IMR-90 (cell line): ENCODE results near the gene EIF4G3. TPM values are rescaled to one million over a fixed set of nuclear protein-coding genes. Genes with fewer than 3 reads are reported as not detected.

Source experiments
- ATAC-seq: fragments of 200-7000 bp; cut with Tn5 transposase; 2 replicates; pipeline ENCODE4 v1.9.1; 2020; ENCODE audit warnings: low read depth, mild to moderate bottlenecking, moderate library complexity
- BruUV-seq: library from RNA; stranded (reverse); fragments of 400-500 nt; replicated peaks from 2 replicates; lab custom pipeline; 2021; lab: Mats Ljungman, UMichigan
- CTCF ChIA-PET: fragments of 300-600 bp; formaldehyde crosslinking; extraction: SDS; loops from one replicate; lab custom pipeline; 2021; ENCODE audit warnings: antibody characterized with exemption; lab: Yijun Ruan, JAX
- POLR2A ChIA-PET: fragments of 300-600 bp; sonication (Branson Sonifier 250); formaldehyde crosslinking; loops from one replicate; lab custom pipeline; 2022; ENCODE audit warnings: antibody characterized with exemption; ENCODE audit not compliant: unreplicated experiment; lab: Charles Lee
- DNase-seq: peaks from one replicate; pipeline ENCODE4 v3.0.0; 2013
- H2AFZ ChIP-seq: replicated peaks from 2 replicates; pipeline ENCODE3; 2013; ENCODE audit warnings: low read length, mild to moderate bottlenecking; ENCODE audit not compliant: poor library complexity
- H2AK5ac ChIP-seq: 2 replicates; pipeline ENCODE4 v1.6.1; 2013; ENCODE audit warnings: low read depth, low read length, inconsistent platforms
- H2AK9ac ChIP-seq: replicated peaks from 2 replicates; pipeline ENCODE3; 2013; ENCODE audit warnings: mild to moderate bottlenecking, low read depth, low read length, moderate library complexity; ENCODE audit not compliant: poor library complexity
- H2BK120ac ChIP-seq: 2 replicates; pipeline ENCODE4 v1.6.1; 2013; ENCODE audit warnings: low read depth, low read length, inconsistent platforms
- H2BK15ac ChIP-seq: 3 replicates; pipeline ENCODE4 v1.6.1; 2013; ENCODE audit warnings: low read depth, low read length, inconsistent platforms
- H2BK20ac ChIP-seq: 2 replicates; pipeline ENCODE4 v1.6.1; 2013; ENCODE audit warnings: low read depth, mild to moderate bottlenecking, inconsistent platforms, low read length, moderate library complexity
- H2BK5ac ChIP-seq: 2 replicates; pipeline ENCODE4 v1.6.1; 2013; ENCODE audit warnings: mild to moderate bottlenecking, low read depth, low read length, inconsistent platforms; ENCODE audit not compliant: poor library complexity, severe bottlenecking
- H3K14ac ChIP-seq: replicated peaks from 2 replicates; pipeline ENCODE4 v1.6.1; 2013; ENCODE audit warnings: low read depth, low read length, inconsistent platforms
- H3K18ac ChIP-seq: 2 replicates; pipeline ENCODE4 v1.6.1; 2013; ENCODE audit warnings: low read depth, low read length, control low read depth
- H3K23ac ChIP-seq: 2 replicates; pipeline ENCODE4 v1.6.1; 2013; ENCODE audit warnings: low read depth, low read length, inconsistent platforms
- H3K27ac ChIP-seq: 2 replicates; pipeline ENCODE4 v1.5.1; 2013; ENCODE audit warnings: mild to moderate bottlenecking, control low read depth, low read length; ENCODE audit not compliant: insufficient read depth
- H3K27me3 ChIP-seq: 2 replicates; pipeline ENCODE4 v1.6.1; 2013; ENCODE audit warnings: low read length; ENCODE audit not compliant: control insufficient read depth, insufficient read depth
- H3K36me3 ChIP-seq: 2 replicates; pipeline ENCODE4 v1.6.1; 2013; ENCODE audit warnings: low read length, mixed read lengths; ENCODE audit not compliant: control insufficient read depth, insufficient read depth
- H3K4ac ChIP-seq: 2 replicates; pipeline ENCODE4 v1.6.1; 2013; ENCODE audit warnings: low read depth, low read length, inconsistent platforms
- H3K4me1 ChIP-seq: 2 replicates; pipeline ENCODE4 v1.6.1; 2013; ENCODE audit warnings: low read length, mixed read lengths; ENCODE audit not compliant: control insufficient read depth, insufficient read depth
- H3K4me2 ChIP-seq: 2 replicates; pipeline ENCODE4 v1.6.1; 2013; ENCODE audit warnings: low read depth, mild to moderate bottlenecking, control low read depth, low read length, moderate library complexity
- H3K4me3 ChIP-seq: 2 replicates; pipeline ENCODE4 v1.5.1; 2013; ENCODE audit warnings: low read depth, mild to moderate bottlenecking, control low read depth, low read length, moderate library complexity; ENCODE audit not compliant: insufficient read depth
- H3K56ac ChIP-seq: 2 replicates; pipeline ENCODE4 v1.6.1; 2013; ENCODE audit warnings: low read length, inconsistent platforms; ENCODE audit not compliant: insufficient read depth; ENCODE audit errors: extremely low read depth
- H3K79me1 ChIP-seq, 2 experiments: 2 replicates each; pipeline ENCODE4 v1.6.1; 2013; ENCODE audit warnings: low read length in 2 of 2, inconsistent platforms in 1 of 2, low read depth in 1 of 2
- H3K9ac ChIP-seq: 2 replicates; pipeline ENCODE4 v1.6.1; 2013; ENCODE audit warnings: low read depth, low read length, control low read depth
- H3K9me1 ChIP-seq: 2 replicates; pipeline ENCODE4 v1.6.1; 2013; ENCODE audit warnings: low read length, inconsistent platforms; ENCODE audit not compliant: insufficient read depth
- H3K9me3 ChIP-seq: 2 replicates; pipeline ENCODE4 v1.6.1; 2013; ENCODE audit warnings: low read length; ENCODE audit not compliant: control insufficient read depth, insufficient read depth
- H4K20me1 ChIP-seq: 2 replicates; pipeline ENCODE4 v1.6.1; 2013; ENCODE audit warnings: low read length, inconsistent platforms; ENCODE audit not compliant: insufficient read depth
- H4K5ac ChIP-seq: 2 replicates; pipeline ENCODE4 v1.6.1; 2013; ENCODE audit warnings: mild to moderate bottlenecking, low read depth, low read length, control low read depth
- H4K8ac ChIP-seq, 2 experiments: 2 replicates each; pipeline ENCODE4 v1.6.1; 2013; ENCODE audit warnings: low read depth in 2 of 2, low read length in 2 of 2, control low read depth in 1 of 2, inconsistent platforms in 1 of 2
- H4K91ac ChIP-seq: 2 replicates; pipeline ENCODE4 v1.6.1; 2013; ENCODE audit warnings: low read depth, low read length, inconsistent platforms; ENCODE audit not compliant: insufficient read depth
- BHLHE40 ChIP-seq: fragments of 150-350 bp; IDR thresholded peaks from 2 replicates; pipeline ENCODE4 v1.6.1; 2016; ENCODE audit warnings: mild to moderate bottlenecking, low read depth, low read length
- CEBPB ChIP-seq: IDR thresholded peaks from 2 replicates; pipeline ENCODE4 v1.6.1; 2012; ENCODE audit warnings: low read depth, low read length, improper control_type of control experiment
- FOS ChIP-seq: fragments of 150-350 bp; IDR thresholded peaks from 2 replicates; pipeline ENCODE4 v1.6.1; 2016; ENCODE audit warnings: low read depth, low read length
- RCOR1 ChIP-seq: IDR thresholded peaks from 2 replicates; pipeline ENCODE4 v1.6.1; 2012; ENCODE audit warnings: mild to moderate bottlenecking, low read length, improper control_type of control experiment; ENCODE audit not compliant: insufficient replicate concordance
- RFX5 ChIP-seq: IDR thresholded peaks from 2 replicates; pipeline ENCODE4 v1.8.0; 2012; ENCODE audit warnings: low read depth, mild to moderate bottlenecking, low read length, moderate library complexity
- SMC3 ChIP-seq: fragments of 150-350 bp; IDR thresholded peaks from 2 replicates; pipeline ENCODE4 v1.6.1; 2016; ENCODE audit warnings: low read depth, mild to moderate bottlenecking, antibody characterized with exemption, low read length, moderate library complexity
- WGBS, 2 experiments: methylation state at CpG; one replicate each; pipeline versions ENCODE4 v1.1.5 to v1.1.7; 2013; ENCODE audit warnings: missing lambda C conversion rate in 2 of 2; ENCODE audit not compliant: insufficient read length in 1 of 2; ENCODE audit errors: extremely low coverage in 2 of 2; 5-methylcytosine and 5-hydroxymethylcytosine counted together
- dilution Hi-C: fragments of 300-500 bp; cut with HindIII; formaldehyde crosslinking; loops from one replicate; pipeline ENCODE4 v1.14.3; 2018; ENCODE audit warnings: low sequenced_read_pairs; ENCODE audit not compliant: unreplicated experiment
- in situ Hi-C: fragments of 300-500 bp; cut with MboI; formaldehyde crosslinking; loops from 3 replicates; pipeline ENCODE4 v1.14.3; 2019; ENCODE audit warnings: low sequenced_read_pairs, inconsistent platforms, mixed read lengths
- intact Hi-C: fragments of 100-400 bp; cut with micrococcal nuclease; formaldehyde crosslinking; loops from 2 replicates; pipeline ENCODE4 v1.10.0; 2022
- polyA plus RNA-seq, 3 experiments: library from polyadenylated mRNA; depleted of rRNA; stranded (reverse); fragments of >200 nt; gene quantifications; 2 replicates each; pipeline ENCODE4 v1.2.3, GENCODE V29; 2012; ENCODE audit warnings: low replicate concordance in 1 of 3
- total RNA-seq: library from RNA; depleted of rRNA; stranded (reverse); fragments of >200 nt; gene quantifications from 2 replicates; pipeline ENCODE4 v1.2.3, GENCODE V29; 2012
- TF ChIP-seq, protein P1 (sequence below): fragments of 150-350 bp; IDR thresholded peaks from 2 replicates; pipeline ENCODE4 v1.6.1; 2017; ENCODE audit warnings: mild to moderate bottlenecking, antibody characterized with exemption, low read length, low read depth
- TF ChIP-seq, protein P2 (sequence below): fragments of 150-350 bp; IDR thresholded peaks from 2 replicates; pipeline ENCODE4 v1.6.1; 2016; ENCODE audit warnings: low read depth, mild to moderate bottlenecking, low read length, moderate library complexity, borderline replicate concordance

Gene EIF4G3
- total and polyA plus RNA-seq, 2 of the 4 experiments (the other 2 are of a cell fraction) = 25.8 to 49.2 TPM

DNA sequence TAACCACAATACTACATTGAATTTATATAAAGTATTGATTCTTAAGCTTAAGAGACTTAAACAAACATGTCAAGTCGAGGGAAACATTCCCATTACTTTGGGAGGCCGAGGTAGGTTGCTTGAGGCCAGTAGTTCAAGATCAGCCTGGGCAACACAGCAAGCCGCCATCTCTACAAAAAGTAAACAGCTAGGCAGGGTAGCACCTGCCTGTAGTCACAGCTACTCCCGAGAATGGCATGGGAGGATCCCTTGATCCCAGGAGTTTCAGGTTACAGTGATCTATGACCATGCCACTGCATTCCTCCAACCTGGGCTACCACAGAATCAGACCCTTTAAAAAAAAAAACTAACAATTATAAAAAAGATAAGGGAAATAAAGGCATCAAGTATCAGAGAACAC, 50.4 kb downstream of the EIF4G3 start:
- no TSS peak for BruUV-seq
- H3K4me1 ChIP-seq = peaks cover 14% of the 10 kb centered on the region
- H2AK9ac ChIP-seq = no peak overlapping the region
- no peak overlapping the region for H3K14ac ChIP-seq
- dilution Hi-C loops (no loop called here), intact Hi-C loops (no loop called here), in situ Hi-C loops (no loop called here)
- no peak overlapping the region for H3K4me3 ChIP-seq
- CTCF ChIA-PET = interaction anchor here (0.6 to 0.7 kb wide), 2 partner anchors 64 to 69 kb away, joined by 3 read pairs; no protein-coding TSS in a partner anchor
- 0 out of 2 replicates have a peak overlapping the region, but pooled peaks have one; percentile 2 for H3K18ac ChIP-seq
- H3K4ac ChIP-seq = no peak overlapping the region; the same call in 1 of the 2 replicates
- H4K5ac ChIP-seq = no peak overlapping the region
- 0 out of 2 replicates have a peak overlapping the region, but pooled peaks have one; percentile 66 for H2AK5ac ChIP-seq
- H3K79me1 ChIP-seq = peaks cover 6 to 57% of the 10 kb centered on the region in 2 experiments; a peak in 3 of 4 replicates
- no peak overlapping the region for H3K27ac ChIP-seq
- POLR2A ChIA-PET = interaction anchor here (0.5 kb wide), 1 partner anchor 75 kb away, joined by 3 read pairs; no protein-coding TSS in a partner anchor
- no peak overlapping the region for H2BK15ac ChIP-seq
- H2BK120ac ChIP-seq = no peak overlapping the region
- TF ChIP-seq, protein P1, sequence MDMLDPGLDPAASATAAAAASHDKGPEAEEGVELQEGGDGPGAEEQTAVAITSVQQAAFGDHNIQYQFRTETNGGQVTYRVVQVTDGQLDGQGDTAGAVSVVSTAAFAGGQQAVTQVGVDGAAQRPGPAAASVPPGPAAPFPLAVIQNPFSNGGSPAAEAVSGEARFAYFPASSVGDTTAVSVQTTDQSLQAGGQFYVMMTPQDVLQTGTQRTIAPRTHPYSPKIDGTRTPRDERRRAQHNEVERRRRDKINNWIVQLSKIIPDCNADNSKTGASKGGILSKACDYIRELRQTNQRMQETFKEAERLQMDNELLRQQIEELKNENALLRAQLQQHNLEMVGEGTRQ = no peak
- TF ChIP-seq RCOR1 = no peak
- TF ChIP-seq CEBPB = no peak
- no peak for TF ChIP-seq BHLHE40
- TF ChIP-seq, protein P2, sequence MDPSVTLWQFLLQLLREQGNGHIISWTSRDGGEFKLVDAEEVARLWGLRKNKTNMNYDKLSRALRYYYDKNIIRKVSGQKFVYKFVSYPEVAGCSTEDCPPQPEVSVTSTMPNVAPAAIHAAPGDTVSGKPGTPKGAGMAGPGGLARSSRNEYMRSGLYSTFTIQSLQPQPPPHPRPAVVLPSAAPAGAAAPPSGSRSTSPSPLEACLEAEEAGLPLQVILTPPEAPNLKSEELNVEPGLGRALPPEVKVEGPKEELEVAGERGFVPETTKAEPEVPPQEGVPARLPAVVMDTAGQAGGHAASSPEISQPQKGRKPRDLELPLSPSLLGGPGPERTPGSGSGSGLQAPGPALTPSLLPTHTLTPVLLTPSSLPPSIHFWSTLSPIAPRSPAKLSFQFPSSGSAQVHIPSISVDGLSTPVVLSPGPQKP = no peak
- no peak for TF ChIP-seq RFX5
- TF ChIP-seq FOS = no peak
- no peak for TF ChIP-seq SMC3
- peaks cover 23% of the 10 kb centered on the region for H4K20me1 ChIP-seq
- DNase-seq (no peak), ATAC-seq (no peak)
- no CpG with 5 or more reads among the region's 4 CpGs for WGBS, 2 experiments
- H3K27me3 ChIP-seq = no peaks in the 10 kb centered on the region
- H3K9me3 ChIP-seq = peaks cover 3% of the 10 kb centered on the region; the same call in 1 of the 2 replicates
- no peak overlapping the region for H3K56ac ChIP-seq
- H3K9ac ChIP-seq = no peak overlapping the region
- no peak overlapping the region for H3K4me2 ChIP-seq
- peaks cover 18% of the 10 kb centered on the region for H3K9me1 ChIP-seq
- H4K91ac ChIP-seq = peak overlapping the region; percentile 31; the same call in 1 of the 2 replicates
- H4K8ac ChIP-seq = no peak overlapping the region
- no peak overlapping the region for H2BK20ac ChIP-seq
- no peak overlapping the region for H2BK5ac ChIP-seq
- peaks cover 6% of the 10 kb centered on the region for H3K36me3 ChIP-seq
- H2AFZ ChIP-seq = no peak overlapping the region
- no peak overlapping the region for H3K23ac ChIP-seq
